22Rv1 (cell line): ENCODE data around the gene WNK3.
"Not testable (repeated sequence)": the region's sequence is repeated elsewhere in the genome, so short reads cannot be mapped to it uniquely, and the experiment has no call there.

Experiments
- ZFX ChIP-seq: fragments of 450-650 bp; IDR thresholded peaks from 2 replicates; pipeline ENCODE4 v1.6.1; 2017; ENCODE audit warnings: antibody characterized with exemption, borderline replicate concordance
- TF ChIP-seq, protein P1 (sequence below): fragments of 450-650 bp; IDR thresholded peaks from 2 replicates; pipeline ENCODE4 v1.5.1; 2017; ENCODE audit warnings: mild to moderate bottlenecking

DNA sequence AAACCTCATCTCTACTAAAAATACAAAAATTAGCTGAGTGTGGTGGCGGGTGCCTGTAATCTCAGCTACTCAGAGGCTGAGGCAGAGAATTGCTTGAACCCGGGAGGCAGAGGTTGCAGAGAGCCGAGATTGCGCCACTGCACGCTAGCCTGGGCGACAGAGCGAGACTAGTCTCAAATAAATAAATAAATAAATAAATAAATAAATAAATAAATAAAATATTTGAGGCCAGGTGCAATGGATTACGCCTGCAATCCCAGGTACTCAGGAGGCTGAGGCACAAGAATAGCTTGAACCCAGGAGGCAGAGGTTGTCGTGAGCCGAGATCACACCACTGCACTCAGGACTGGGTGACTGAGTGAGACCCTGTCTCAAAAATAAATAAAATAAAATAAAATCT lies 20.5 kb downstream of the WNK3 start:
- TF ChIP-seq, protein P1, sequence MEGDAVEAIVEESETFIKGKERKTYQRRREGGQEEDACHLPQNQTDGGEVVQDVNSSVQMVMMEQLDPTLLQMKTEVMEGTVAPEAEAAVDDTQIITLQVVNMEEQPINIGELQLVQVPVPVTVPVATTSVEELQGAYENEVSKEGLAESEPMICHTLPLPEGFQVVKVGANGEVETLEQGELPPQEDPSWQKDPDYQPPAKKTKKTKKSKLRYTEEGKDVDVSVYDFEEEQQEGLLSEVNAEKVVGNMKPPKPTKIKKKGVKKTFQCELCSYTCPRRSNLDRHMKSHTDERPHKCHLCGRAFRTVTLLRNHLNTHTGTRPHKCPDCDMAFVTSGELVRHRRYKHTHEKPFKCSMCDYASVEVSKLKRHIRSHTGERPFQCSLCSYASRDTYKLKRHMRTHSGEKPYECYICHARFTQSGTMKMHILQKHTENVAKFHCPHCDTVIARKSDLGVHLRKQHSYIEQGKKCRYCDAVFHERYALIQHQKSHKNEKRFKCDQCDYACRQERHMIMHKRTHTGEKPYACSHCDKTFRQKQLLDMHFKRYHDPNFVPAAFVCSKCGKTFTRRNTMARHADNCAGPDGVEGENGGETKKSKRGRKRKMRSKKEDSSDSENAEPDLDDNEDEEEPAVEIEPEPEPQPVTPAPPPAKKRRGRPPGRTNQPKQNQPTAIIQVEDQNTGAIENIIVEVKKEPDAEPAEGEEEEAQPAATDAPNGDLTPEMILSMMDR: not testable (repeated sequence)
- not testable (repeated sequence) for TF ChIP-seq ZFX
